GM20000 (cell line): ENCODE data around the gene SLC39A11.

Experiments used
- DNase-seq: peaks from one replicate; pipeline ENCODE4 v3.0.0; 2012; ENCODE audit warnings: low spot score
- CTCF ChIP-seq: IDR thresholded peaks from 2 replicates; pipeline ENCODE4 v1.5.1; 2012; ENCODE audit warnings: mild to moderate bottlenecking, control low read depth; ENCODE audit errors: extremely low read depth, missing control alignments

SLC39A11 gene

DNA sequence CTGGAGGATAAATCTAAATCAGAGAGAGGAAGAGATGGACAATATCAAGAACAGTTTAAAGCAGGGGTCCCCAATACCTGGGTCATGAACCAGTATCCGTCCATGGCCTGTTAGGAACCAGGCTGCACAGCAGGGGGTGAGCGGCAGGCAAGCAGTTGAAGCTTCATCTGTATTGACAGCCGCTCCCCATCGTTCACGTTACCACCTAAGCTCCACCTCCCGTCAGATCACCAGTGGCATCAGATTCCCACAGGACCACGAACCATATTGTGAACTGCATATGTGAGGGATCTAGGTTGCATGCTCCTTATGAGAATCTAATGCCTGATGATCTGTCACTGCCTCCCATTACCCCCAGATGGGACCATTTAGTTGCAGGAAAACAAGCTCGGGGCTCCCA is 226.5 kb downstream of the SLC39A11 start:
- TF ChIP-seq CTCF, result no peak
- DNase-seq, result no peak

DNA sequence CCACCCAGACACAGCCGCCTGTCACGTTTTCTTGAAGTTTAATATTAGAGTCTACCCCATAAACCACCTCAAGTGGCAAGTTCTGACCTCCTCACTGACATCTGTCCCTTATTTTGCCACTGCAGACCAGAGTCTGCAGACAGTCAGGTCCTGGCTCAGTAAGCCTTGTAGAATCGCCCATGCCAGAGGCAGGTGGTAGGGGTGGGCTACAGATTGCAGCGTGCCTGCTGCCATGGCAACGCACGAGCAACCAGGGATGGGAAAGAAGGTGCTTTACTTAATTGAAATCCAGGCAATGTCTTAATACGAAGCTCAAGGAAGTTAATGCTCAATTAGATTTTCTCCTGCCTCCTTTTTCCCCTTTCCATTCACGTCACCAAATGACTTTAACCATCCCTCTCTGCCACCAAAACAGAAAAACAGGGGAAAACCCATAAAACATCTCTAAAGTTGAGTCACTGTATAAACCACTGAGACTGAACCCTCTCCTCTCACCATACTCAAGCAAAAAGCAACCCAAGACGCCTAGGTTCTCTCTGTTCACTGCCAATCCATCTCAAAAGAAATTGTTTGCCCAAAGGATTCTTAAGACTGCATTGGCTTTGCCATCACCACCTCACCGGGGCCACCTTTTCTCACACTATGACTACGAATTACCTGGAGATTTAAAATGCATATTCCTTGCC is 228.8 kb downstream of the SLC39A11 start:
- DNase-seq, result peak; percentile 25
- TF ChIP-seq CTCF, result no peak

DNA sequence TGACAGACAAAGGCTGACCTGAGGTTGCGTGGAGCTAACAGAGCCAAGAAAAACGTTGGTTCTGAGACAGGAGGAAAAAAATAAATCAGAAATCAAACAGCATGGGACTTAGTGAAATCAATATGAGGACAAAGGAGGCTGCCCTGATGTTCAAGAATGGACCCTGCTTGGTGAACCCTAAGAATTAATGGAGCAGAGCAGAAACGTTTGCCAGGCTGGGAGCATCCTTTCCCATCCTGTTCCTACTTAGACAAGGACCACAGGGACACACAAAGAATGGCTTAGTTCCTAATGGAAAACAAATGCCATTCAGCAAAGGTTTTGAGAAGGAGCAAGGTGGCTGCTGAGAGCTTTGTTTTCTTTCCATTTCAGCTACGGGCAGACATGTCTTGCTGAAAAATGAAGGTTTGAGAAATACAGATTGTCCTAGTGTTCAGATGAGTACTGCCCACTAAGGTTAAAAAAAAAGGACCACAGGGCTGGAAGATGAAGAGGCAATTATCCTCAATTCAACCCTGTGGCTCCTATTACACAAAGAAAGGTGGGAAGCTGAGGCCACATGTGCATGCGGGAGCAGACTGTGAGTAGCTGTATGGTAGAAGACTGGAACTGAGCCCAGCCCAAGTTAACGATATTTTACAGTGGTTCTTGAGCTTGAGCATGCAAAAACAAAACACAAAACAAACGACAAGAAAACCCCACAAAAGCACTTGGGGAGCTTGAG is 230.1 kb downstream of the SLC39A11 start:
- no peak for TF ChIP-seq CTCF
- no peak for DNase-seq

- DNase-seq, result no peak
- TF ChIP-seq CTCF, result no peak
Measured at GRCh38 chr17:72861811-72862210, 230.7 kb downstream of the SLC39A11 start.

GRCh38 chr17:72860778-72861177 is 231.7 kb downstream of the SLC39A11 start:
- TF ChIP-seq CTCF, result no peak

DNA sequence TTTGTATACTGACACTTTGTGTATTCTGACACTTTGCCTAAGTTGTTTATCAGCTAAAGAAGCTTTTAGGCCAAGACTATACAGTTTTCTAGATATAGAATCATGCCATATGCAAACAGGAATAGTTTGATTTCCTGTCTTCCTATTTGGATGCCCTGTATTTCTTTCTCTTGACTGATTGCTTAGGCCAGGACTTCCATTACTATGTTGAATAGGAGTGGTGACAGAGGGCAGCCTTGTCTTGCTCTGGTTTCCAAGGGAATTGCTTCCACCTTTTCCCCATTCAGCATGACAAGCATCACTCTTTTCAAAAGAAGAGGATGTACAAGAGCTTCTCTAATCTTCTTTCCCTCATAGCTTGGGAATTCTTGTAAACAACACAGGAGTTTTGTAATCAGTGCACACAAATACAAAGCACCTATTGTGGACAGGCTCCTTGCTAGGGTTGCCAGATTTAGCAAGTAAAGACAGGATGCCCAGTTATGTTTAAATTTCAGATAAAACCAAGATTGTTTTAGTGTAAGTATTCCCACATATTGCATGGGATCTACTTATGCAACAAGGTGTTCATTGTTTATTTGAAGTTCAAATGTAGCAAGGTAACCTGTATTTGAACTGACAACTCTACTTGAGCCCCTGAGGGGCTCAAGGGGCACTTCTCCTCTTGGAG is 233.5 kb downstream of the SLC39A11 start:
- no peak for DNase-seq
- no peak for TF ChIP-seq CTCF

More at GRCh38 chr17:72860778-72861177, 231.7 kb downstream of the SLC39A11 start:
- no peak for DNase-seq
